ENCODE data around the gene ARID1B. TPM values are rescaled to one million over a fixed set of nuclear protein-coding genes. Genes with fewer than 3 reads are reported as not detected.
A peak's percentile ranks its signal among the peaks of the same experiment; 100 is the strongest.

The ARID1B gene
- total and polyA plus RNA-seq, 11 donors: 15.3 to 76.1 (median 40.7) TPM

DNA sequence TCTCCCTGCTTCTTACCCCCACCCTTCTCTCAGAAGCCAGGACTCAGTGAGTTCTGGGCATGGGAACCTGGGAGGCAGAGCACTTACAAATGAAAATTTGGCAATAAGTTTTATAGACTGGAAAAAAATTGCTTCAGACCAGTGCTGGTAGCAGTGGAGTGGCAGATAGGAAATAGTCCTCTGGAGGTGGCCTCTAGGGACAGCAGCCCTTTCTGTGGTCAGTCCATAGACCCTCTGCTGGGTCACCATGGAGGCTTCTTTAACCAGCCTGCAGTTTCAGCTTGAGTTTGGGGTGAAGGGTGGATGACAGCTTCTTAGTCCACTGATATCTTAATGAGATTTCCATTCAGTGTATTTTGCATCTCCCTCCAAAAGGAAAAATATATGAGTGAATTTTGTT lies 179.1 kb downstream of the ARID1B start:
- Histone ChIP-seq H3K9me3 (no peaks in the 10 kb centered on the region), H3K4me3 (no peak overlapping the region), H3K27me3 (no peaks in the 10 kb centered on the region), H3K36me3 (no peaks in the 10 kb centered on the region), H3K4me1 (peaks cover 13 to 68% (median 50%) of the 10 kb centered on the region in 12 donors), H3K27ac (peak overlapping the region in 11 of 12 donors; percentile 58 to 81 (median 71))
- TF ChIP-seq, protein P1, sequence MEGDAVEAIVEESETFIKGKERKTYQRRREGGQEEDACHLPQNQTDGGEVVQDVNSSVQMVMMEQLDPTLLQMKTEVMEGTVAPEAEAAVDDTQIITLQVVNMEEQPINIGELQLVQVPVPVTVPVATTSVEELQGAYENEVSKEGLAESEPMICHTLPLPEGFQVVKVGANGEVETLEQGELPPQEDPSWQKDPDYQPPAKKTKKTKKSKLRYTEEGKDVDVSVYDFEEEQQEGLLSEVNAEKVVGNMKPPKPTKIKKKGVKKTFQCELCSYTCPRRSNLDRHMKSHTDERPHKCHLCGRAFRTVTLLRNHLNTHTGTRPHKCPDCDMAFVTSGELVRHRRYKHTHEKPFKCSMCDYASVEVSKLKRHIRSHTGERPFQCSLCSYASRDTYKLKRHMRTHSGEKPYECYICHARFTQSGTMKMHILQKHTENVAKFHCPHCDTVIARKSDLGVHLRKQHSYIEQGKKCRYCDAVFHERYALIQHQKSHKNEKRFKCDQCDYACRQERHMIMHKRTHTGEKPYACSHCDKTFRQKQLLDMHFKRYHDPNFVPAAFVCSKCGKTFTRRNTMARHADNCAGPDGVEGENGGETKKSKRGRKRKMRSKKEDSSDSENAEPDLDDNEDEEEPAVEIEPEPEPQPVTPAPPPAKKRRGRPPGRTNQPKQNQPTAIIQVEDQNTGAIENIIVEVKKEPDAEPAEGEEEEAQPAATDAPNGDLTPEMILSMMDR (IDR thresholded peaks at IDR 0.05): no peak
- TF ChIP-seq POLR2A (IDR thresholded peaks at IDR 0.05): no peak
- peak in 2 of 4 donors; percentile 10 to 14 for ATAC-seq
- no peak for DNase-seq
- intact Hi-C loops (cut with DNase I): loop anchor here in 7 of 10 donors (5.0 to 10.0 kb wide), 9 partner anchors 59 to 394 kb away; partner anchors contain the start of gene ARID1B (in 1 of the 7)

DNA sequence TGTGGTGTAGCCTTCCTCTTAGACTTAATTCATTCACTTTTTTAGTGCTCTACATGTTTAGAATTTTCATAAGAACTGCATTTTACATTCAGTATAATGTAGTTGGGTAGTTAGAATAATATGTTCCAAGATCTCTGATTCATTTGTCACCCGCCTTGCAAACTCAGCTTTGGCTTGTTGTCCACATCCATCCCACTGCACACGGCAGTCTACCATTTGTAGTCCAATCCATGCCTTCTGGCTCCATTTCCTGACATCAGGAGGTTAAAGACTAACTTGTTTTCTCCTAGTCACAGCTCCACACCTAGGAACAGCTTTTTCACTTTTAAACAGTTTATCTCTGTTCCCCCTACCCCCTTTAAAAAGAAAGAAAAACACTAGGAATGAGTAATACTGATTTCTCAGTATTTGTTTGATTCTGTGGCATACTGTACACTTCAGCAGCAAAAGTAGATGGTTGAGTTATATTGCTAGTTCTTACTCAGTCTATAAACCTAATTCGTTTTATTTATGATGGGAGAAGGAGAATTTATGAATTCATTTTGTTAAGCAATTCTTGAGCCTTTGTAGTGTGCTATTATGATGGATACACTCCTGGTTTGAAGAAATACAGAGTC lies 180.9 kb downstream of the ARID1B start:
- TF ChIP-seq POLR2A (IDR thresholded peaks at IDR 0.05): no peak
- TF ChIP-seq, protein P1 (IDR thresholded peaks at IDR 0.05): no peak
- WGBS, 4 donors: 93 to 95% (median 93%) methylated on average over 3 of the region's 3 CpGs
- Histone ChIP-seq H3K27me3 (no peaks in the 10 kb centered on the region), H3K27ac (no peak overlapping the region), H3K4me1 (peaks cover 13 to 59% (median 45%) of the 10 kb centered on the region in 12 donors), H3K4me3 (no peak overlapping the region), H3K9me3 (no peaks in the 10 kb centered on the region), H3K36me3 (no peaks in the 10 kb centered on the region)
- DNase-seq: no peak
- intact Hi-C loops (cut with DNase I): loop anchor here in 7 of 10 donors (5.0 to 10.0 kb wide), 9 partner anchors 57 to 396 kb away; partner anchors contain the start of gene ARID1B (in 1 of the 7)
- ATAC-seq: no peak

DNA sequence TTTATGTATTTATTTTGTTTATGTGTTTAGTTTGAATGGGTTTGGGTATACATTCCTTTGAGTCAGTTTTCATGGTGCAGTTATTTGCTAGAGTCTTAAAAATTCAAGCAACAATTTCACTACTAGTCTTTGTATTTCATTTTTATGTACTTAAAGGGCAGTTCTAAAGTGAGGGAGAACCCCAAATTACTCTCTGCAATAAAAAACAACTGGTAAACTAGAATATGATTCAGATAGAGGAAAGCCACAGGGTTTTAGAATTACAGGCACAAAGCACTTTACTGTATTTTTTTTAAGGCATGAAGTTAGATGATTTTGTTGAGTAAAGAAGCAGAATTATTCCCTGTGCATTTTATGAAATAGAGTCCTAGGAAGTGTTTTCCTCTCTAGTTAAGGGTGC lies 183.3 kb downstream of the ARID1B start:
- ATAC-seq: no peak
- Histone ChIP-seq H3K27ac (no peak overlapping the region), H3K36me3 (no peaks in the 10 kb centered on the region), H3K4me3 (no peak overlapping the region), H3K4me1 (peaks cover 10 to 57% (median 34%) of the 10 kb centered on the region in 12 donors), H3K9me3 (no peaks in the 10 kb centered on the region), H3K27me3 (no peaks in the 10 kb centered on the region)
- no peak for TF ChIP-seq POLR2A (IDR thresholded peaks at IDR 0.05)
- TF ChIP-seq, protein P1 (IDR thresholded peaks at IDR 0.05): no peak
- no peak for DNase-seq
- intact Hi-C loops (cut with DNase I): no loop called here

DNA sequence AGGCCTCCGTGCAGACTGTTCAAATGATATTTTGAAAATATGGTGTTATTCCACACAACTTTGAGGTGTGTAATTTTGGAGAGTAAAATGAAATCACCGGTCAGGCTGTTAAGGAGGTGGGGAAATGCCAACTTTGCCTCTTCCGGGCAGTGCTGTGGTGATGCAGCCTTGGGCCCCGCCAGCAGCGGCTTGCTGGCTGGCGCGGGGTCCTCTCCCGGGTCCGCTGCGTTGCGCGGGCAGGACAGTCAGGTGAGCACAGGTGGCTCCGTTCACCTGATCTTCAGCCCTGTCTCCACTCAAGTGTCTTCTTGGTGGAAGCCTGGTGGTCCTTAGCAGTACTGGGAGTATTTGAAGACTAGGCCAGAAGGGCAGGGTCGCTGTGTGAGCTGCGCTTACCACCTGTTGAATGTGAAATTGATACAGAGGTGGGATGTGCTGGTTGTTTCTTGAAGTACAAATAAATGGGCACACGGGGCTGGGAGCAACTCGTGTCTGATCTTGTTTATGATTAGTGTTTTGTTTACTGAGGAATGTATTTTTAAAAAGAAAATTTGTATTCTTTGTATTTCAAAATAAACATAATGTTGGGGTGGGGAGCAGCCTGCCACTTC lies 184.2 kb downstream of the ARID1B start:
- WGBS, 4 donors: 94 to 97% (median 97%) methylated on average over 15 to 17 of the region's 17 CpGs
- no peak for ATAC-seq
- no peaks in the 10 kb centered on the region for H3K9me3 ChIP-seq
- intact Hi-C loops (cut with DNase I): no loop called here
- H3K4me3 ChIP-seq: no peak overlapping the region
- no peaks in the 10 kb centered on the region for H3K36me3 ChIP-seq
- no peak overlapping the region for H3K27ac ChIP-seq
- no peaks in the 10 kb centered on the region for H3K27me3 ChIP-seq
- DNase-seq: no peak
- TF ChIP-seq POLR2A (IDR thresholded peaks at IDR 0.05): no peak
- TF ChIP-seq, protein P1 (IDR thresholded peaks at IDR 0.05): no peak
- peaks cover 4 to 51% (median 25%) of the 10 kb centered on the region in 12 donors for H3K4me1 ChIP-seq
